NT2/D1 (cell line): ENCODE measurements around the gene SPACDR.
A peak's percentile ranks its signal among the peaks of the same experiment; 100 is the strongest.
"Not testable (repeated sequence)": the region's sequence is repeated elsewhere in the genome, so short reads cannot be mapped to it uniquely, and the experiment has no call there.

ENCODE experiments used
- DNase-seq: peaks from one replicate; pipeline ENCODE4 v3.0.0-alpha.2; 2011; ENCODE audit warnings: low read depth, low spot score
- H3K27me3 ChIP-seq: 2 replicates; pipeline ENCODE4 v1.6.0; 2011; ENCODE audit warnings: mild to moderate bottlenecking; ENCODE audit not compliant: insufficient read length, insufficient read depth
- H3K36me3 ChIP-seq: 2 replicates; pipeline ENCODE4 v1.6.1; 2011; ENCODE audit warnings: mild to moderate bottlenecking, low read length, mixed read lengths; ENCODE audit not compliant: insufficient read depth, insufficient read length
- H3K4me1 ChIP-seq: 2 replicates; pipeline ENCODE4 v1.5.1; 2011; ENCODE audit not compliant: insufficient read depth, insufficient read length
- H3K4me3 ChIP-seq: 2 replicates; pipeline ENCODE4 v1.5.1; 2011; ENCODE audit warnings: low read depth; ENCODE audit not compliant: insufficient read length
- H3K9ac ChIP-seq: 2 replicates; pipeline ENCODE4 v1.6.0; 2011; ENCODE audit warnings: low read depth; ENCODE audit not compliant: insufficient read length
- H3K9me3 ChIP-seq: 2 replicates; pipeline ENCODE4 v1.5.1; 2011; ENCODE audit warnings: mild to moderate bottlenecking, low read length; ENCODE audit not compliant: insufficient read depth
- SUZ12 ChIP-seq: IDR thresholded peaks from 2 replicates; pipeline ENCODE4 v1.6.1; 2011; ENCODE audit not compliant: insufficient read length, insufficient read depth; ENCODE audit errors: extremely low read depth
- YY1 ChIP-seq: IDR thresholded peaks from 2 replicates; pipeline ENCODE4 v1.6.1; 2011; ENCODE audit not compliant: insufficient read length, insufficient read depth
- ZNF274 ChIP-seq: IDR thresholded peaks from 2 replicates; pipeline ENCODE4 v1.6.1; 2011; ENCODE audit warnings: mild to moderate bottlenecking, low read depth, low read length

The SPACDR gene

GRCh38 chr7:100441641-100442535 lies 22.2 kb downstream of the SPACDR start:
- peaks cover 7% of the 10 kb centered on the region for H3K4me1 ChIP-seq
- H3K4me3 ChIP-seq: no peak overlapping the region
- no peaks in the 10 kb centered on the region for H3K9me3 ChIP-seq
- no peaks in the 10 kb centered on the region for H3K36me3 ChIP-seq
- H3K27me3 ChIP-seq: no peaks in the 10 kb centered on the region
- TF ChIP-seq YY1: no peak
- TF ChIP-seq ZNF274: no peak
- TF ChIP-seq SUZ12: no peak
- DNase-seq: no peak
- no peak overlapping the region for H3K9ac ChIP-seq

- H3K9me3 ChIP-seq, H3K9ac ChIP-seq, H3K27me3 ChIP-seq, H3K4me1 ChIP-seq, H3K4me3 ChIP-seq, DNase-seq: not testable (repeated sequence)
- H3K36me3 ChIP-seq: peaks cover 12% of the 10 kb centered on the region
Observed at GRCh38 chr7:100439244-100439643, 24.8 kb downstream of the SPACDR start.

DNA sequence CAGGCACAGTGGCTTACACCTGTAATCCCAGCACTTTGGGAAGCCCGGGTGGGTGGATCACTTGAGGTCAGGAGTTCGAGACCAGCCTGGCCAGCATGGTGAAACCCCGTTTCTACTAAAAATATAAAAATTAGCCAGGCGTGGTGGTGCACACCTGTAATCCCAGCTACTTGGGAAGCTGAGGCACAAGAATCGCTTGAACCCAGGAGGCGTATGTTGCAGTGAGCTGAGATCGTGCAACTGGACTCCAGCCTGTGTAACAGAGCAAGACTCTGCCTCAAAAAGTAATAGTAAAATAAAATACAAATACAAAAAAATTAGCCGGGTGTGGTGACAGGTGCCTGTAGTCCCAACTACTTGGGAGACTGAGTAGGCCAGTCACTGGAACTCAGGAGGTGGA lies 25.3 kb downstream of the SPACDR start:
- not testable (repeated sequence) for H3K4me1 ChIP-seq, H3K27me3 ChIP-seq, H3K9ac ChIP-seq, DNase-seq, H3K4me3 ChIP-seq, H3K9me3 ChIP-seq
- peaks cover 17% of the 10 kb centered on the region for H3K36me3 ChIP-seq

DNA sequence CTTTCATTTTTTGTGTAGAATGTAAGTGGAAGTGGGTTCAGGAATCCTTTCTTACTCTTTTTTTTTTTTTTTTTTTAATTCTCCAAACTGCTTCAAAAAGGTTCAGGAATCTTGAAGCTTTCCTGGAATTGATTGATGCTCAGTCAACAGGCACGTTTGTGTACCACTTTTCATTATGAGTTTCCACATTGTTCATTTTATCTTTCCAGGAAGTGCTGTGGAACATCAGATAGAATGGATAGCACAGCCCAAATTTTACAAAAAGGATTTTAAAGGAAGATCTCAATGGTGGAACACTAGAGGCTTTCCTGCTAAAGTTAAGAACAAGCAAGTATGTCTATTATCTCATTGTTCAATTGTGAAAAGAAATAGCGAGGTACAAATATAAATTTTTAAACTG lies 25.9 kb downstream of the SPACDR start:
- TF ChIP-seq YY1: no peak
- no peak for TF ChIP-seq ZNF274
- TF ChIP-seq SUZ12: no peak
- H3K9me3 ChIP-seq: no peaks in the 10 kb centered on the region
- peaks cover 4% of the 10 kb centered on the region for H3K4me1 ChIP-seq
- DNase-seq: no peak
- H3K36me3 ChIP-seq: peaks cover 22% of the 10 kb centered on the region
- H3K4me3 ChIP-seq: no peak overlapping the region
- H3K27me3 ChIP-seq: no peaks in the 10 kb centered on the region
- H3K9ac ChIP-seq: no peak overlapping the region

GRCh38 chr7:100437150-100438100 lies 26.6 kb downstream of the SPACDR start:
- H3K4me1 ChIP-seq: peaks cover 6% of the 10 kb centered on the region
- peak overlapping the region; percentile 42 for H3K9ac ChIP-seq
- no peak for TF ChIP-seq ZNF274
- TF ChIP-seq SUZ12: no peak
- no peak for TF ChIP-seq YY1
- DNase-seq: no peak
- H3K27me3 ChIP-seq: no peaks in the 10 kb centered on the region
- no peak overlapping the region for H3K4me3 ChIP-seq
- peaks cover 30% of the 10 kb centered on the region for H3K36me3 ChIP-seq
- H3K9me3 ChIP-seq: no peaks in the 10 kb centered on the region

DNA sequence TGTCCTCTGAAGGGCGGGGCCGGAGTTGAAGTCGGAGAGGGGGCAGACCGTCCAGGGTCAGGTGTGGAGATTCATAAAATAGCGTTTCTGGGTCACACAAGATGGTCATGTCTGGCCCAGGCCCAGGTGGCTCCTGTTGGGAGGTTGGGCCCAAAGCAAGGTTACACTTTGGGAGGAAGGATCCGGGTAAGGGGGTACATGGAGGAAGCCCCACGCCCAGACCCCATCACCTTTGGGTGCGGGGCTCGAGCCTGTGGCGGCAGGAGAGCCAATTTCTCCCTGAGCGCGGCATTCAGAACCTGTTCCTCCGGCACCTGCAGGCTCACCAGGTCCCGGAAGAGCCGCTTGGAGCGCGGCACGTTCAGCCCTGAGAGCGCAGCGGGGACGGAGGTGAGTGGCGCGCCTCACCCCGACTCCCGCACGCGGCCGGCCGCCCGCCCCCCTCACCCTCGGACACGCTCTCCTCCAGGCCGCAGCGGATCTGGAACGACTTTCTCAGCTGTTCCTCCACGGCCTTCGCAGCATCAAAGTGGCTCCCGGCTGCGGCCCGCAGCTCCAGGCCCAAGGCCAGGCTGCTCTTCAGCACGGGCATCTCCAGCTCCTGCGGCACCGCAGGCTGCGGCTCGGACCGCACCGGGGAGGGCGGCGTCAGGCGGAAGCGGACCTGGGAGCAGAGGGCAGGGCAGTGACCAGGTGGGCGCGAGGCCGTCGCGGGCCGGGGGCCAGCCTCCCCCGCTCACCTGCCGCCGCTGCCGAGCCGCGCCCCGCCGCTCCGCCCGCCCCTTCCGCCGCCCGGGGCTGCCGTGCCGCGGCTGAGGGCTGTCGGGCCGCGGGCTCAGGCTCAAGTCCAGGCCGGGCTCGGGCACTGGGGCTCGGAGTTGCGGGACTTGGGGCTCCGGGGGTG lies 28.4 kb downstream of the SPACDR start:
- H3K9ac ChIP-seq: peak overlapping the region; percentile 93
- H3K4me1 ChIP-seq: peaks cover 17% of the 10 kb centered on the region
- TF ChIP-seq YY1 (no peak), SUZ12 (no peak), ZNF274 (no peak)
- H3K27me3 ChIP-seq: no peaks in the 10 kb centered on the region
- peaks cover 48% of the 10 kb centered on the region for H3K36me3 ChIP-seq
- H3K9me3 ChIP-seq: no peaks in the 10 kb centered on the region
- H3K4me3 ChIP-seq: peak overlapping the region; percentile 82
- DNase-seq: no peak
